CD4-positive, alpha-beta T cell treated with Interleukin-4 for 4 hours (primary cell): ENCODE results near the gene FAM170B.

Source experiments
- DNase-seq: peaks from one replicate; pipeline ENCODE4 v3.0.0-alpha.2; 2020

FAM170B gene

GRCh38 chr10:49151025-49151445, 17.2 kb upstream of the FAM170B start:
- no peak for DNase-seq

- DNase-seq: no peak
These were observed 16.6 kb upstream of the FAM170B start for GRCh38 chr10:49150426-49150825.

- DNase-seq: no peak
These were observed 16.1 kb upstream of the FAM170B start for GRCh38 chr10:49149881-49150280.

- no peak for DNase-seq
These were observed 10.4 kb upstream of the FAM170B start for GRCh38 chr10:49144058-49144720.

GRCh38 chr10:49143249-49143648, 9.4 kb upstream of the FAM170B start:
- no peak for DNase-seq

- DNase-seq: no peak
These were observed 7.9 kb upstream of the FAM170B start for GRCh38 chr10:49141541-49142332.

GRCh38 chr10:49140304-49141177, 6.7 kb upstream of the FAM170B start:
- DNase-seq: no peak

- DNase-seq: no peak
These were observed 6.0 kb upstream of the FAM170B start for GRCh38 chr10:49139846-49140195.

GRCh38 chr10:49139028-49139845, 5.4 kb upstream of the FAM170B start:
- DNase-seq: no peak

GRCh38 chr10:49138361-49138891, 4.6 kb upstream of the FAM170B start:
- DNase-seq: no peak

- DNase-seq: no peak
These were observed 2.7 kb upstream of the FAM170B start for GRCh38 chr10:49136525-49136924.

- DNase-seq: no peak
These were observed 1.9 kb upstream of the FAM170B start for GRCh38 chr10:49135575-49136313.

- DNase-seq: no peak
These were observed 506 bp upstream of the FAM170B start for GRCh38 chr10:49134327-49134726.

- DNase-seq: no peak
These were observed 1.5 kb downstream of the FAM170B start for GRCh38 chr10:49132362-49132737.

- DNase-seq: no peak
These were observed 2.1 kb downstream of the FAM170B start for GRCh38 chr10:49131507-49132361.

GRCh38 chr10:49129376-49129775, 4.4 kb downstream of the FAM170B start:
- no peak for DNase-seq

- DNase-seq: no peak
These were observed 5.0 kb downstream of the FAM170B start for GRCh38 chr10:49128854-49129253.

GRCh38 chr10:49123981-49124950, 9.6 kb downstream of the FAM170B start:
- DNase-seq: no peak

- no peak for DNase-seq
These were observed 12.9 kb downstream of the FAM170B start for GRCh38 chr10:49120911-49121310.
